Gastroesophageal sphincter (tissue), 3 donors: ENCODE results near the gene TSPAN5.

ENCODE experiments used
- EP300 ChIP-seq: sonication (generic); formaldehyde crosslinking; IDR thresholded peaks from one replicate; pipeline ENCODE4 v1.6.1; 2017; ENCODE audit warnings: antibody characterized with exemption, mild to moderate bottlenecking
- TF ChIP-seq, protein P1 (sequence below), 4 experiments: fragments of 200-600 bp in 2 of 4; fragments of 450-650 bp in 2 of 4; sonication (generic) in 1 of 4; IDR thresholded peaks; one replicate each; pipeline ENCODE4 v1.5.1; 2017 to 2019; ENCODE audit warnings: antibody characterized with exemption in 4 of 4, mild to moderate bottlenecking in 2 of 4, moderate library complexity in 2 of 4

DNA sequence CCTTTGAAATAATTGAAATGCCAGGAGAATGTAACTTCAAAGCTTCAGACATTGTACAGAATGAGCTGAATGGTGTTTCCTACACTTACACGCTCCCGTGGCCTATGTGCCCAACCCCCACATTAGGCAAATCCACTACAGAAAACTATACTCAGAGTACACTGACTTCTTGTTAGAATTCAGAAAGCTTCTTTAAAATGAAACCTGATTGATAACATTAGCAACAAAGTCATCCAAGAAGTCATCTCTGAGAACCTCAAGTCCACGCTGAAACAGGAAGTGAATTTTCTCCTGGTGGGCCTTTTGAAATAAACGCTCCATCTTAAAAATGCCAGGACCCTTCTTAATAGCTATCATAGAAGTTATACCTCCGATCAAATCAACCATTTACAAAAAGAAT is 136.3 kb downstream of the TSPAN5 start:
- TF ChIP-seq, protein P1, sequence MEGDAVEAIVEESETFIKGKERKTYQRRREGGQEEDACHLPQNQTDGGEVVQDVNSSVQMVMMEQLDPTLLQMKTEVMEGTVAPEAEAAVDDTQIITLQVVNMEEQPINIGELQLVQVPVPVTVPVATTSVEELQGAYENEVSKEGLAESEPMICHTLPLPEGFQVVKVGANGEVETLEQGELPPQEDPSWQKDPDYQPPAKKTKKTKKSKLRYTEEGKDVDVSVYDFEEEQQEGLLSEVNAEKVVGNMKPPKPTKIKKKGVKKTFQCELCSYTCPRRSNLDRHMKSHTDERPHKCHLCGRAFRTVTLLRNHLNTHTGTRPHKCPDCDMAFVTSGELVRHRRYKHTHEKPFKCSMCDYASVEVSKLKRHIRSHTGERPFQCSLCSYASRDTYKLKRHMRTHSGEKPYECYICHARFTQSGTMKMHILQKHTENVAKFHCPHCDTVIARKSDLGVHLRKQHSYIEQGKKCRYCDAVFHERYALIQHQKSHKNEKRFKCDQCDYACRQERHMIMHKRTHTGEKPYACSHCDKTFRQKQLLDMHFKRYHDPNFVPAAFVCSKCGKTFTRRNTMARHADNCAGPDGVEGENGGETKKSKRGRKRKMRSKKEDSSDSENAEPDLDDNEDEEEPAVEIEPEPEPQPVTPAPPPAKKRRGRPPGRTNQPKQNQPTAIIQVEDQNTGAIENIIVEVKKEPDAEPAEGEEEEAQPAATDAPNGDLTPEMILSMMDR (IDR thresholded peaks at IDR 0.05), result no peak
- no peak for TF ChIP-seq EP300
